GM18502 (cell line): Measurements from ENCODE around the gene IFI44.

Experiments
- ATAC-seq: cut with Tn5 transposase; IDR thresholded peaks from one replicate; pipeline ENCODE4 v1.9.1; 2021; ENCODE audit warnings: mild to moderate bottlenecking; ENCODE audit not compliant: unreplicated experiment, poor library complexity

Gene IFI44

GRCh38 chr1:78651241-78651640 is 1.6 kb downstream of the IFI44 start:
- no peak for ATAC-seq

- ATAC-seq: no peak
Observed at GRCh38 chr1:78652019-78652560, 2.5 kb downstream of the IFI44 start.

- no peak for ATAC-seq
Observed at GRCh38 chr1:78658901-78659300, 9.3 kb downstream of the IFI44 start.

GRCh38 chr1:78663923-78664322 is 14.3 kb downstream of the IFI44 start:
- ATAC-seq: no peak

DNA sequence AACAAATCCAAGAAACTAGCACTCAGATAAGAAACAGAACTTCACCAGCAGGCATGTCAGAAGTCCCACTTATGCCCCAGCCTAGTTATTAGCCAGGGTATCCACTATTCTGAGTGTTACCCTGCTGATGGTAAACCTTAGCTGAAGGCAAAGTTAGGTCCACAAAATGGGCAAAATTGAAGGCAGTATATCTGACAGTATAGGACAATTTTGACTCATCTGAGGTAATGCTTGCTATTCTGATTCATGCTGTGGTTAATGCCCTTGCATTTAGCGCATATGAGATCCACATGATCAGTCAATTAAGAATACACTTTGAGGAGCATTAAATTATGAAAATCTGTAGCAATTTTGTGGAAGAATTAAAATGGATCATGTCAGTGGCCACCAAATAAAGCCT is 15.1 kb downstream of the IFI44 start:
- peak; percentile 40 for ATAC-seq

GRCh38 chr1:78665809-78666208 is 16.2 kb downstream of the IFI44 start:
- no peak for ATAC-seq

GRCh38 chr1:78667939-78668338 is 18.3 kb downstream of the IFI44 start:
- ATAC-seq: no peak

- no peak for ATAC-seq
Observed at GRCh38 chr1:78668427-78668826, 18.8 kb downstream of the IFI44 start.

GRCh38 chr1:78672428-78672827 is 22.8 kb downstream of the IFI44 start:
- no peak for ATAC-seq

DNA sequence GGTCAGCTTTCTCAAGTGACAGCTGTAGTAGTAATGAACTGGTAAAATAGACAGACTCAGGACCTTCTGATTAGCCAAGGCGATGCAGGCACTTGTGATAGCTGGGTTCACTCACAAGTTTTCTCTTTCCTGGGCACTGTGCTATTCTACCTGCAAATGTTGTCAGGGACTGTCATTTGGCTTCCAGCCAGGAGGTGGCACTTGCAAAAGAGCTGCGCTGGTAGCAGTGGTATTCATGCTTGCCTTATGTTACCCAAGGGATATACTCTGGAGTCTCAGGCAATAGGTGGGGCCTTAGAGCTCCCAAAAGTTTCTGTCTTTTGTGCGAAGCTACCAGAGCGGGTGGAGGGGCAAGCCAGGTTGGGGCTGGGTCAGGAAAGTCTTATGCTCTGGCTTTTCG is 23.5 kb downstream of the IFI44 start:
- ATAC-seq: no peak

- ATAC-seq: peak; percentile 36
Observed at GRCh38 chr1:78676347-78676982, 26.8 kb downstream of the IFI44 start.

DNA sequence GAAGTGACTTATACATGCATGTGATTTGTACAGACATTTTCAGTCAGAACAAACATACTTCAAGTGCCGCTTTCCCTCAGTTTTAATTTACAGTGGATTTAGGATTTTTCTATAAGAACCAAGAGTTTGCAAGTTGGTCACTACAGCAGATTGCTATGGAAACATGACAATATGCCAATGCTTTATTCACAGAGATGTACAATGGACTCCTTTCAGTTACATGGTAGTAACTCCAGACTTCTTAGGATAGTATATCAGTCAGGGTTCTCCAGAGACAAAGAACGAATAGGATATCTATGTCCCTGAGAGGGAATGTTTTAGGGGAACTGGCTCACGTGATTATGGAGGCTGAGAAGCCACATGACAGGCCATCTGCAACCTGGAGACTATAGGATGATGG is 27.4 kb downstream of the IFI44 start:
- no peak for ATAC-seq

- ATAC-seq: no peak
Observed at GRCh38 chr1:78677788-78678187, 28.2 kb downstream of the IFI44 start.

DNA sequence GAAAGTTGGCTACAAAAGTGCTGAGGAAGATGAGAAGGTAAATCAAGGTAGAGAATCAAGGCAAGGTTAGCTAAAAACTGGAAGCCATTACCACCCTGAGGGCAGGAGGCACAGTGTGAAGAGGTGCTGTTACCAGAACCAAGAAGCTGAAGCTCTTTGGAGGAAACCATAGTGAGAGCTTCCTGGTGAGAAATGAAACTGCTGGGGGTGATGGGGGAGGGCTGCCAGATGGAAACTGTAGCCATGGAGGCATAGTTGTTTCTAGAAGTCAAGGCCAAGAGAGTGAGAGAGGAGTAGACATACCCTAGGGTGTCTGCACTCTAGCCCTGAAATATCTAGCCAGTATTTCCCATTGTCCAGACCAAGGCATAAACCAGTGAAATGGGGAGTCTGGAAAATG is 28.7 kb downstream of the IFI44 start:
- peak; percentile 87 for ATAC-seq

DNA sequence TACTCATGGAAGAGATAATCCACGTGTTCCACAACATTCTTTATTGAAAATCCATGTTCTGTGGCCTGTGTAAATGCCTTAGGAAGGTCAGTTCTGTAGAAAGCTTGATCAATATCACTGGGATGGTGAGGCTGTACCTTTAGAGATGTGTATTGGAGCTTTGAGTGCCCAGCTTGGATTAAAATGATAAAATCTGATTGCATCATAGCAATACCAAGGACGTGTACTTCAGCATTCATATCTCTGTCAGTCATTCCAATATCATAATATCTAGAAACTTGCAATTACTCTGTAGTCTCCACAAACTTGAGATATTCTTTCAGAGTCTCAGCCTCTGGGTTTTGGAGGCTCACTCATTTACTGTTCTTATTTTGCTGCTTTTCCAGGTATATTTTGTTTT is 31.6 kb downstream of the IFI44 start:
- no peak for ATAC-seq

GRCh38 chr1:78682496-78682895 is 32.9 kb downstream of the IFI44 start:
- no peak for ATAC-seq

- ATAC-seq: no peak
Observed at GRCh38 chr1:78683079-78683478, 33.4 kb downstream of the IFI44 start.

DNA sequence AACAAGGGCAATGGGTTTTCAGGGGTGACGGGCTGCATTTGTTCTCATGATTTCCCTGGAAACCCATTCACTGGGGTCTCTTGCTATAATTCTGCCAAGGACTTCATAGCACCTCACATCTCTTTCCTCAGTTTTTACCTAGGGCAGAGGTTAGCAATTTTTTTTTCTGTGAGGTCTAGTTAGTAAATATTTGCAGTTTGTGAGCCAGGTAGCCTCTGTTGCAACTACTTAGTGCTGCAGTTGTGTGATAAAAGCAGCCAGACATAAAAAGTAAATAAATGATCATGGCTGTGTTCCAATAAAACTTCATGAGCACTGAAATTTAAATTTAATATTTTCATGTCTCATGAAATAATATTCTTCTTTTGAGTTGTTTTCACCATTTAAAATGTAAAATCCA is 37.7 kb downstream of the IFI44 start:
- ATAC-seq: no peak

- no peak for ATAC-seq
Observed at GRCh38 chr1:78687914-78688313, 38.3 kb downstream of the IFI44 start.

GRCh38 chr1:78688697-78689096 is 39.1 kb downstream of the IFI44 start:
- ATAC-seq: no peak

DNA sequence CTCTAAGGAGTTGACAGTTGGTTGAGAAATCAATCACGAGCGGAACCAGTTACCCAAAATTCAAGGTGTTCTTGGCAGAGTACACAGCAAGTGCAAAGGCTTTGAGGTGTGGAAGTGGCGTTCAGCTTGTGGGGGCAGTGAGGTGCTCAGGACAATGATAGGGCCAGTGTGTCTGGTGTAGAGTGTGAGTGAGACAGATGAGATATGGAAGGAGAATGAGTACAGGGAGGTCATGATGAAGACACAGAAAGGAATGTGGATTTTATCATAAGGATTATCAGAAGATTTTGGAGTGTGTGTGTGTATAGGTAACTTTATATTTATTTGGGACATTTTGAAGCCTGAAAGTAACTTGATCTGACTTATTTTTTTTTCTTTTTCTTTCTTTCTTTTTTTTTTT is 40.9 kb downstream of the IFI44 start:
- no peak for ATAC-seq

DNA sequence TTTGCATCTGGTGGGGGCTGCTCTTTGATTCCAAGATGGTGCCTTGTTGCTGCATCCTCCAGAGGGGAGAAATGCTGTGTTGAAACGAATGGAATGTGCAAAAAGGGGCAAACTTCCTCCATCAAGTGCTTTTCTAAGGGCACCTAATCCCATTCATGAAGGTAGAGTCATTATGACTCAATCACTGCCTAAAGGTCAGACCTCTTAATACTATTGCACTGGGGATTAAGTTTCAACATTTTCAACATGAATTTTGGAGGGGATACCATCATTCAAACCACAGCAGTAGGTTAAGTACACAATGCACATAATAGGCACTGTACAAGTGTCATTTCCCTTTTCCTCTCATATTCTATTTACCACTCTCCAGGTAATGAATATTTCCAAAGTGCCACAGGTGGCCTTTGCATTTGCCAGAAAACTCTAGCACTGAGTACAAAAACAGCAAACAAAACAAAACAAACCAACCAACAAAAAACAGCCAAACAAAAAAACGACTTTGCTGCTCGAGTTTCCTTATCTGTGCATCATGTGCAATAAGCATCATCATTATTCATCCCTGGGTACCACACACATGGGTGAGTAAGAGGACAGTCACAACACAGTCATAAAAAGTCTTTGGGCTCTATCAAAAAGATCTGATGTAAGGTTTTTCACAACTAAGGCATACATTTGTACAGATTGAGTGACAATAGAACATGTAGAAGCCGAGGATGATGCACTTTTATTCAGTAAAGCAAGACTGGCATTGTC is 42.5 kb downstream of the IFI44 start:
- no peak for ATAC-seq
